Measurements from ENCODE around the gene ADRM1.

DNA sequence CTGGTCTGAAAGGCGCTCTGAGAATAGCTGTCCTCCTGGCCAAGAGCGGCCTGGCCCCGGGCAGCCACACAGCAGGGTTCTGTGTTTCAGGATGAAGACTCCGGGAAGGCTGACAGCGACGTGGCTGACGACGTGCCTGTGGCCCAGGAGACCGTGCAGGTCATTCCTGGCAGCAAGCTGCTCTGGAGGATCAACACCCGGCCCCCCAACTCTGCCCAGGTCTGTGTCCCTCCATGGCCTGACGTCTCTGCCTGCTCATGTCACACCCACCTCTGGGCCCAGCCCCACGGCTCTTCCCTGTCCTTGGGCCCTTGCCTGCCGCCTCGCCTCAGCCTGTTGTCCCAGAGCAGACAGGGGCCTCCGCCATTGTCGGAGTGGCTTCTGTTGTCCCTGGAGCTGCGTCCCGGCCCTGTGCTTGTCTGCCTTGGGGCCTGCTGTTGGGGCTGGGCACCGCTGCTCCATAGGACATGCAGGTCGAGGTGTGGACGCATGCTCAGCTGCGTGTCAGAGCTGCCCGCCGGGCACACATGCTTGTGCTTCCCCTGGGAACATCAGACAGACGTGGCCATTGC, 16.2 kb upstream of the ADRM1 start:
- TF ChIP-seq, protein P1, sequence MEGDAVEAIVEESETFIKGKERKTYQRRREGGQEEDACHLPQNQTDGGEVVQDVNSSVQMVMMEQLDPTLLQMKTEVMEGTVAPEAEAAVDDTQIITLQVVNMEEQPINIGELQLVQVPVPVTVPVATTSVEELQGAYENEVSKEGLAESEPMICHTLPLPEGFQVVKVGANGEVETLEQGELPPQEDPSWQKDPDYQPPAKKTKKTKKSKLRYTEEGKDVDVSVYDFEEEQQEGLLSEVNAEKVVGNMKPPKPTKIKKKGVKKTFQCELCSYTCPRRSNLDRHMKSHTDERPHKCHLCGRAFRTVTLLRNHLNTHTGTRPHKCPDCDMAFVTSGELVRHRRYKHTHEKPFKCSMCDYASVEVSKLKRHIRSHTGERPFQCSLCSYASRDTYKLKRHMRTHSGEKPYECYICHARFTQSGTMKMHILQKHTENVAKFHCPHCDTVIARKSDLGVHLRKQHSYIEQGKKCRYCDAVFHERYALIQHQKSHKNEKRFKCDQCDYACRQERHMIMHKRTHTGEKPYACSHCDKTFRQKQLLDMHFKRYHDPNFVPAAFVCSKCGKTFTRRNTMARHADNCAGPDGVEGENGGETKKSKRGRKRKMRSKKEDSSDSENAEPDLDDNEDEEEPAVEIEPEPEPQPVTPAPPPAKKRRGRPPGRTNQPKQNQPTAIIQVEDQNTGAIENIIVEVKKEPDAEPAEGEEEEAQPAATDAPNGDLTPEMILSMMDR (IDR thresholded peaks at IDR 0.05; ENCODE audit: low read depth, low read length, poor library complexity, severe bottlenecking), result no peak
- TF ChIP-seq EZH2phosphoT487 (IDR thresholded peaks at IDR 0.05; ENCODE audit: borderline replicate concordance, low read length), result no peak

All from DOHH2 (cell line).